K562 (cell line): ENCODE results near the gene TFB2M. TPM values are rescaled to one million over a fixed set of nuclear protein-coding genes. Genes with fewer than 3 reads are reported as not detected.

Experiments
- ATAC-seq: fragments of 200-7000 bp; cut with Tn5 transposase; 3 replicates; pipeline ENCODE4 v1.9.1; 2020; ENCODE audit warnings: moderate library complexity
- BruUV-seq: library from RNA; stranded (reverse); fragments of 400-500 nt; replicated peaks from 2 replicates; lab custom pipeline; 2021; lab: Mats Ljungman, UMichigan
- CTCF ChIA-PET: fragments of 300-600 bp; formaldehyde crosslinking; extraction: SDS; loops from one replicate; lab custom pipeline; 2021; ENCODE audit warnings: low intra/inter-chr PET ratio; lab: Yijun Ruan, JAX
- POLR2A ChIA-PET: fragments of 300-600, 350-650 bp; sonication (Branson Sonifier 250); formaldehyde crosslinking; extraction: SDS; loops from one replicate; lab custom pipeline; 2021; ENCODE audit warnings: antibody characterized with exemption, inconsistent platforms; lab: Yijun Ruan, JAX
- DNase-seq, 4 experiments: peaks; one replicate each; pipeline versions ENCODE4 v3.0.0 to v3.0.0-alpha.2; 2011 to 2018; ENCODE audit warnings: low spot score in 3 of 4, mixed read lengths in 3 of 4; ENCODE audit errors: extremely low read depth in 1 of 4
- FAIRE-seq: peaks from 2 replicates; lab custom pipeline; 2011; peaks lifted over from hg19 to GRCh38; lab: Jason Lieb, UNC
- H2AFZ ChIP-seq: 2 replicates; pipeline ENCODE4 v1.6.0; 2011; ENCODE audit warnings: low read depth, low read length, control low read depth, inconsistent platforms
- H3K27ac ChIP-seq: fragments of 200-600 bp; 3 replicates; pipeline ENCODE4 v1.8.0; 2011; ENCODE audit warnings: low read depth, mild to moderate bottlenecking, control low read depth, inconsistent platforms, low read length, moderate library complexity, mixed read lengths; ENCODE audit errors: extremely low read depth
- H3K27me3 ChIP-seq, 2 experiments: fragments of 300-600 bp in 1 of 2; 2 replicates in 1 of 2; 3 replicates in 1 of 2; pipeline versions ENCODE4 v1.6.0 to v1.8.0; 2011; ENCODE audit warnings: inconsistent platforms in 2 of 2, low read length in 2 of 2, mild to moderate bottlenecking in 1 of 2, mixed read lengths in 1 of 2, moderate library complexity in 1 of 2; ENCODE audit not compliant: control insufficient read depth in 2 of 2, insufficient read depth in 2 of 2
- H3K36me3 ChIP-seq: fragments of 300-600 bp; 3 replicates; pipeline ENCODE4 v1.8.0; 2011; ENCODE audit warnings: mild to moderate bottlenecking, low read length, inconsistent platforms; ENCODE audit not compliant: control insufficient read depth, insufficient read depth
- H3K4me1 ChIP-seq, 2 experiments: fragments of 200-600 bp in 1 of 2; replicated peaks in 1 of 2; 2 replicates in 1 of 2; 3 replicates in 1 of 2; pipeline versions ENCODE4 v1.5.1 to v1.8.0; 2011; ENCODE audit warnings: inconsistent platforms in 2 of 2, low read length in 2 of 2, mild to moderate bottlenecking in 1 of 2, mixed read lengths in 1 of 2, moderate library complexity in 1 of 2; ENCODE audit not compliant: control insufficient read depth in 2 of 2, insufficient read depth in 2 of 2
- H3K4me2 ChIP-seq: 2 replicates; pipeline ENCODE4 v1.6.1; 2011; ENCODE audit warnings: low read length, control low read depth, inconsistent platforms, mixed read lengths; ENCODE audit not compliant: insufficient read depth
- H3K4me3 ChIP-seq: fragments of 200-600 bp; sonication (generic), shearing (Covaris generic); 2 replicates; pipeline ENCODE4 v1.5.1; 2016; ENCODE audit warnings: control low read depth, inconsistent platforms
- H3K79me2 ChIP-seq: fragments of 200-600 bp; 3 replicates; pipeline ENCODE4 v1.8.0; 2011; ENCODE audit warnings: low read length, inconsistent platforms; ENCODE audit not compliant: control insufficient read depth, insufficient read depth
- H3K9ac ChIP-seq, 2 experiments: 2 replicates each; pipeline versions ENCODE4 v1.6.0 to v1.6.1; 2011; ENCODE audit warnings: low read depth in 2 of 2, low read length in 2 of 2, control low read depth in 1 of 2, inconsistent platforms in 1 of 2, mild to moderate bottlenecking in 1 of 2, mixed read lengths in 1 of 2; ENCODE audit not compliant: insufficient read depth in 1 of 2
- H3K9me1 ChIP-seq: one replicate; pipeline ENCODE4 v1.6.0; 2011; ENCODE audit warnings: inconsistent platforms, mild to moderate bottlenecking, low read length, moderate library complexity; ENCODE audit not compliant: control insufficient read depth, insufficient read depth
- H3K9me3 ChIP-seq: replicated peaks from 2 replicates; pipeline ENCODE4 v1.5.1; 2011; ENCODE audit warnings: low read depth, low read length, inconsistent platforms; ENCODE audit not compliant: control insufficient read depth, insufficient read depth
- H4K20me1 ChIP-seq: replicated peaks from 2 replicates; pipeline ENCODE4 v1.6.1; 2011; ENCODE audit warnings: low read length, inconsistent platforms, mixed read lengths; ENCODE audit not compliant: control insufficient read depth, insufficient read depth
- BRD4 ChIP-seq: fragments of 200-600 bp; sonication (generic); IDR thresholded peaks from 2 replicates; pipeline ENCODE4 v1.6.1; 2017; ENCODE audit warnings: inconsistent platforms
- EP400 ChIP-seq: fragments of 450-650 bp; IDR thresholded peaks from 2 replicates; pipeline ENCODE4 v1.6.1; 2017; ENCODE audit warnings: antibody characterized with exemption, mild to moderate bottlenecking, moderate library complexity
- FOS ChIP-seq: IDR thresholded peaks from 3 replicates; pipeline ENCODE4 v1.6.1; 2011; ENCODE audit not compliant: insufficient read length; ENCODE audit errors: extremely low read depth
- FOXA3 ChIP-seq, 2 experiments: fragments of 450-650 bp in 1 of 2; sonication (generic) in 1 of 2; formaldehyde crosslinking; IDR thresholded peaks in 1 of 2; conservative IDR thresholded peaks in 1 of 2; 2 replicates each; pipeline versions ENCODE4 v1.4.0 to v1.8.0; 2020 to 2022; ENCODE audit warnings: mild to moderate bottlenecking in 2 of 2, missing genetic modification reagents in 1 of 2
- FOXM1 ChIP-seq, 2 experiments: fragments of 450-650 bp in 1 of 2; sonication (generic) in 1 of 2; formaldehyde crosslinking in 1 of 2; IDR thresholded peaks; 2 replicates each; pipeline versions ENCODE4 v1.6.1 to v1.9.0; 2017 to 2022; ENCODE audit warnings: low read depth in 2 of 2, mild to moderate bottlenecking in 2 of 2, missing genetic modification reagents in 1 of 2, moderate library complexity in 1 of 2
- MAX ChIP-seq: sonication (generic); formaldehyde crosslinking; IDR thresholded peaks from 2 replicates; pipeline ENCODE4 v1.9.0; 2022; ENCODE audit warnings: mild to moderate bottlenecking, missing genetic modification reagents
- PRDM10 ChIP-seq: fragments of 450-650 bp; IDR thresholded peaks from 2 replicates; pipeline ENCODE4 v1.6.1; 2018; ENCODE audit not compliant: partially characterized antibody
- SIX5 ChIP-seq, 2 experiments: IDR thresholded peaks; 2 replicates each; pipeline ENCODE4 v1.6.1; 2011; ENCODE audit warnings: low read length in 2 of 2, borderline replicate concordance in 1 of 2, low read depth in 1 of 2, mild to moderate bottlenecking in 1 of 2, moderate library complexity in 1 of 2; ENCODE audit not compliant: insufficient read depth in 1 of 2
- THRAP3 ChIP-seq: fragments of 450-650 bp; IDR thresholded peaks from 2 replicates; pipeline ENCODE4 v1.6.1; 2016; ENCODE audit warnings: mild to moderate bottlenecking, inconsistent platforms, borderline replicate concordance
- TRIM24 ChIP-seq, 2 experiments: fragments of 450-650 bp; IDR thresholded peaks; 2 replicates each; pipeline ENCODE4 v1.6.1; 2016
- U2AF1 ChIP-seq: fragments of 200-400 bp; formaldehyde crosslinking; optimal IDR thresholded peaks from 2 replicates; pipeline ENCODE3; 2017; ENCODE audit warnings: mild to moderate bottlenecking, low read depth, low read length, moderate library complexity
- ZBTB26 ChIP-seq: fragments of 450-650 bp; formaldehyde crosslinking; IDR thresholded peaks from 2 replicates; pipeline ENCODE4 v1.4.0; 2022; ENCODE audit warnings: missing genetic modification characterization
- ZNF143 ChIP-seq: sonication (generic); formaldehyde crosslinking; IDR thresholded peaks from 2 replicates; pipeline ENCODE4 v1.9.0; 2022; ENCODE audit warnings: mild to moderate bottlenecking, missing genetic modification reagents
- ZNF184 ChIP-seq: sonication (generic); formaldehyde crosslinking; IDR thresholded peaks from 2 replicates; pipeline ENCODE4 v1.5.0; 2020; ENCODE audit warnings: missing genetic modification reagents
- ZNF24 ChIP-seq: fragments of 450-650 bp; IDR thresholded peaks from 2 replicates; pipeline ENCODE4 v1.6.1; 2016
- WGBS: fragments of 100-300 bp; shearing (Covaris generic); methylation state at CpG from one replicate; pipeline ENCODE4 v1.1.6; 2016; ENCODE audit warnings: low coverage, mixed read lengths; ENCODE audit not compliant: insufficient coverage; ENCODE audit errors: missing lambda C conversion rate; 5-methylcytosine and 5-hydroxymethylcytosine counted together
- in situ Hi-C: fragments of 300-500 bp; cut with MboI; formaldehyde crosslinking; loops from 4 replicates; pipeline ENCODE4 v1.15.0; 2018; ENCODE audit warnings: inconsistent platforms, mixed read lengths
- intact Hi-C: fragments of 100-400 bp; cut with micrococcal nuclease; formaldehyde crosslinking; loops from 2 replicates; pipeline ENCODE4 v1.14.2; 2022
- polyA plus RNA-seq, 8 experiments: library from polyadenylated mRNA; depleted of rRNA in 4 of 8; stranded (reverse) in 5 of 8; unstranded in 3 of 8; fragments of >200 nt; fragmentation: Nextera tagmentation in 2 of 8; fragmentation: Illumina TruSeq in 1 of 8; extraction: Ambion mirVana in 2 of 8; extraction: Trizol in 1 of 8; gene quantifications; 2 replicates each; pipeline versions ENCODE4 v1.2.1 to v1.2.3, GENCODE V29; 2011 to 2014; ENCODE audit warnings: inconsistent platforms in 1 of 8, missing spikeins in 1 of 8
- total RNA-seq, 7 experiments: library from RNA; depleted of rRNA in 6 of 7; stranded (reverse); fragments of >200 nt in 6 of 7; fragmentation: Illumina TruSeq in 2 of 7; extraction: Trizol in 2 of 7; gene quantifications; 2 replicates each; pipeline versions ENCODE4 v1.2.1 to v1.2.3, GENCODE V29; 2011 to 2021; ENCODE audit warnings: low replicate concordance in 1 of 7

Gene TFB2M
- total and polyA plus RNA-seq, 9 of the 15 experiments (the other 6 are each of a cell fraction or from before 2014, with no cell fraction given) = 55.1 to 162 (median 70.6) TPM

- peak in 1 of 2 experiments; percentile 85; a peak in 2 of 4 replicates for TF ChIP-seq FOXA3 (CRISPR knock-in tag; conservative IDR thresholded peaks at IDR 0.05 in 1 of 2, IDR thresholded peaks at IDR 0.05 in 1 of 2)
- TF ChIP-seq U2AF1 = no peak
- peak; percentile 67 for TF ChIP-seq MAX
- no peak for TF ChIP-seq SIX5 (IDR thresholded peaks at IDR 0.05; ENCODE audit: borderline replicate concordance in 1 of 2, insufficient read depth in 1 of 2, low read depth in 1 of 2, low read length in 2 of 2)
- TF ChIP-seq FOXM1 (IDR thresholded peaks at IDR 0.05; ENCODE audit: low read depth) = no peak
- no peak for TF ChIP-seq FOXM1 (CRISPR knock-in tag; IDR thresholded peaks at IDR 0.05; ENCODE audit: low read depth)
Measured at GRCh38 chr1:246597340-246597739, 31.3 kb upstream of the TFB2M start (continued).

- WGBS = 45% methylated on average over 3 of the region's 3 CpGs
- H3K9me1 ChIP-seq = no peaks in the 10 kb centered on the region
- H3K27ac ChIP-seq = no peak overlapping the region
- peaks cover 3 to 4% of the 10 kb centered on the region in 2 experiments; a peak in 3 of 5 replicates for H3K4me1 ChIP-seq
- no TSS peak for BruUV-seq
- H3K79me2 ChIP-seq = peaks cover 94% of the 10 kb centered on the region
- CTCF ChIA-PET = no interaction called here
- H3K27me3 ChIP-seq = no peaks in the 10 kb centered on the region
- no peaks in the 10 kb centered on the region for H3K9me3 ChIP-seq
- H4K20me1 ChIP-seq = no peaks in the 10 kb centered on the region
- peaks cover 80% of the 10 kb centered on the region for H3K36me3 ChIP-seq
- in situ Hi-C loops = no loop called here
- H3K9ac ChIP-seq = no peak overlapping the region
- no peak overlapping the region for H2AFZ ChIP-seq
- POLR2A ChIA-PET = interaction anchor here (0.8 kb wide), 1 partner anchor 128 kb away, joined by 3 read pairs; no protein-coding TSS in a partner anchor
- no peak overlapping the region for H3K4me2 ChIP-seq
- ATAC-seq (no peak), DNase-seq (no peak), FAIRE-seq (no peak)
- intact Hi-C loops = no loop called here
- H3K4me3 ChIP-seq = no peak overlapping the region
- TF ChIP-seq PRDM10 = no peak
- TF ChIP-seq ZNF143 = no peak
- no peak for TF ChIP-seq THRAP3
- no peak for TF ChIP-seq ZNF184
- no peak for TF ChIP-seq FOS
- no peak for TF ChIP-seq ZNF24
- no peak for TF ChIP-seq BRD4
- TF ChIP-seq TRIM24 (IDR thresholded peaks at IDR 0.05) = no peak
- no peak for TF ChIP-seq EP400
- no peak for TF ChIP-seq ZBTB26 (CRISPR knock-in tag)
Measured at GRCh38 chr1:246595146-246595545, 29.1 kb upstream of the TFB2M start.
